ENCODE data around the gene CNP. TPM values are rescaled to one million over a fixed set of nuclear protein-coding genes. Genes with fewer than 3 reads are reported as not detected.

Gene CNP
- total RNA-seq, 4 donors from 2014 or later, result 32.6 to 133 (median 54.2) TPM

DNA sequence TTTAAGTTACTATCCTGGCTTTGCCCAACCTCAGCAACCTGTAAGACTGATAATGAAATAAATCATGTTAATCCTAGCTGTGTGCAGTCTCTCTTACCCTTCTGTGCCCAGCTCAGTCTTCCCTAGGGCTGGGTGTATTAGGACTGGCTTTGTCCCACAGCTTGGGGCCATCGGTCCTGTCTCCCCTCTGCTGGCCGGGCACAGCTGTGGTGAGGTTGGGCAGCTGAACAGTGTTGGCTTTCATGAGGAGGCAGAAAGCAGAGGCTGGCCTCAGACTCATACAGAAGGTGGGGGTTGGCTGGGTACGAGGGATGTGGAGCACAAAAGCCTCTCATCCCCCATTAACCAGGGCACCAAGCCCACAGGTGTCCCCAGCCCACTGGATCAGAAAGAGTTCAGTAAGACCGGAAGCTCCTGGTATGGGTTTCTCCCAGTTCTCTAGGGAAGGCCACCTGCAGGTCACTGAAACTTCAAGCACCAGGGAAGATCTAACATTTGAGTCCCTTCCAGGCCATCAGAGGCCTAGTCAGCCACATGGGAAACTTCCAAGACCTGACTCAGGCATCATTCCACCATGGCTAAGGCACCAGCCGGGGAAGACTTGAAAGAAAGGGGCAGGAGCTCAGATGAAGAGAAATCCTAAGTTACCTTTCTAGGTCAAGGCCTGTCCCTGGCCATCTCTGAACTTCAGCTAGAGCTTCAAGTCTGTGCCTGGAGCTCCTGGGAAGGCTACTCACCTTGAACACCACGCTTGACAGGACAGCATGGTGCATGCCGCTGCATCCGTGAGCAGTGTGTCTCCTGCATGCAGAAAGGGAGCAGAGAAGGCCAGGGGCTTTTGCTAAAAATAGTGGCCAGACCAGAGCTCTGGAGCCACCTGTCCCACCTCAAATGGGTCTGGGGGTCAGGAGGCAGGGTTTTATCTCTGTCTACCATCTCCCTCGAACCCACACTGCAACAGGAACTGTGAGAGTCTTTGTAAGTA lies 8.8 kb downstream of the CNP start:
- TF ChIP-seq EP300 (IDR thresholded peaks at IDR 0.05; ENCODE audit: low read depth) (no peak), POLR2AphosphoS5 (IDR thresholded peaks at IDR 0.05) (no peak)
- TF ChIP-seq, protein P1, sequence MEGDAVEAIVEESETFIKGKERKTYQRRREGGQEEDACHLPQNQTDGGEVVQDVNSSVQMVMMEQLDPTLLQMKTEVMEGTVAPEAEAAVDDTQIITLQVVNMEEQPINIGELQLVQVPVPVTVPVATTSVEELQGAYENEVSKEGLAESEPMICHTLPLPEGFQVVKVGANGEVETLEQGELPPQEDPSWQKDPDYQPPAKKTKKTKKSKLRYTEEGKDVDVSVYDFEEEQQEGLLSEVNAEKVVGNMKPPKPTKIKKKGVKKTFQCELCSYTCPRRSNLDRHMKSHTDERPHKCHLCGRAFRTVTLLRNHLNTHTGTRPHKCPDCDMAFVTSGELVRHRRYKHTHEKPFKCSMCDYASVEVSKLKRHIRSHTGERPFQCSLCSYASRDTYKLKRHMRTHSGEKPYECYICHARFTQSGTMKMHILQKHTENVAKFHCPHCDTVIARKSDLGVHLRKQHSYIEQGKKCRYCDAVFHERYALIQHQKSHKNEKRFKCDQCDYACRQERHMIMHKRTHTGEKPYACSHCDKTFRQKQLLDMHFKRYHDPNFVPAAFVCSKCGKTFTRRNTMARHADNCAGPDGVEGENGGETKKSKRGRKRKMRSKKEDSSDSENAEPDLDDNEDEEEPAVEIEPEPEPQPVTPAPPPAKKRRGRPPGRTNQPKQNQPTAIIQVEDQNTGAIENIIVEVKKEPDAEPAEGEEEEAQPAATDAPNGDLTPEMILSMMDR (IDR thresholded peaks at IDR 0.05), result no peak
- peaks cover 0 to 51% (median 25%) of the 10 kb centered on the region in 4 donors for H3K36me3 ChIP-seq
- peak overlapping the region in 2 of 4 donors; percentile 42 to 56 for H3K27ac ChIP-seq
- no peaks in the 10 kb centered on the region for H3K9me3 ChIP-seq
- H3K4me1 ChIP-seq, result peaks cover 0 to 28% (median 4%) of the 10 kb centered on the region in 4 donors
- 95% methylated on average over 8 of the region's 9 CpGs; no CpG with 5 or more reads in 1 of the 2 donors for WGBS, 2 donors (ENCODE audit: low coverage in 1 of 2)
- intact Hi-C loops (cut with DNase I; ENCODE audit: low total_unique reads) (no loop called here), in situ Hi-C loops (cut with MboI; ENCODE audit: low pct_ligation_motif_present in 1 of 4, low pct_unique_long_range_greater_than_20kb in 1 of 4, low sequenced_read_pairs in 3 of 4) (no loop called here)
- no peaks in the 10 kb centered on the region for H3K27me3 ChIP-seq
- DNase-seq, result no peak
- H3K4me3 ChIP-seq, result no peak overlapping the region

DNA sequence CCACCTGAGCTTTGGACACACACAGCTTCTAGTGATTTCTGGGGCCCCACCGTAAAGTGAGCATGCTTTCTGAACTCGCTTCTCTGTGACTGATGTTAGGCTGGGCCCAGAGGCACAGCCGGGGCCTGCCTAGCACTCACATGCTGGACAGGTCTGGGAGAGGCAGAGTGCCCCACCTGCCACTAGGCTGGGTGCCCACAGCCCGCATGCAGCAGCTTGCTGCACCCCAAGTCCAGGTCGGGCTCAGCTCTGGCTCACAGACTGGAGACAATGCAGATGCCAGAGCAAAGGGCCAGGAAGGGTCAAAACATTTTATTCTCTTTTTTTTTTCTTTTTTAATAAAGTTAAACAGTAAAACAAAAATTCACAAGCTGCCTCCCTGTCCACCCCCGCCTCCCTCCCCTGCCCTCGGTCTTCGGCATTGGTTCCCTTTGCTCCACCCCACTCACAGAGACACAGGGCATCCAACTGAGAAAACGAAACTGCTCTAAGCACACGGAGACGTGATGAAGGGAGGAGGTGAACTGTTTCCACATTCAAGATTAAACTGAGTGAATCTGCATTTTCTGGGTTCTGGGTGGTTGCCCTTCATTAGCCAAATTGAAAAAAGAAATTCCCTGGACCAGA lies 9.7 kb downstream of the CNP start:
- H3K27me3 ChIP-seq, result no peaks in the 10 kb centered on the region
- no peaks in the 10 kb centered on the region for H3K9me3 ChIP-seq
- peak overlapping the region in 3 of 4 donors; percentile 32 to 56 (median 42) for H3K27ac ChIP-seq
- no peak for TF ChIP-seq POLR2AphosphoS5 (IDR thresholded peaks at IDR 0.05)
- TF ChIP-seq EP300 (IDR thresholded peaks at IDR 0.05; ENCODE audit: low read depth), result no peak
- no peak for TF ChIP-seq POLR2A (IDR thresholded peaks at IDR 0.05)
- TF ChIP-seq, protein P1 (IDR thresholded peaks at IDR 0.05), result no peak
- in situ Hi-C loops (cut with MboI; ENCODE audit: low pct_ligation_motif_present in 1 of 4, low pct_unique_long_range_greater_than_20kb in 1 of 4, low sequenced_read_pairs in 3 of 4) (no loop called here), intact Hi-C loops (cut with DNase I; ENCODE audit: low total_unique reads) (no loop called here)
- no peak for DNase-seq
- peaks cover 0 to 59% (median 29%) of the 10 kb centered on the region in 4 donors for H3K36me3 ChIP-seq
- peaks cover 0 to 25% (median 4%) of the 10 kb centered on the region in 4 donors for H3K4me1 ChIP-seq
- no peak overlapping the region for H3K4me3 ChIP-seq
- WGBS, 2 donors (ENCODE audit: low coverage in 1 of 2), result 58 to 71% methylated on average over 5 to 11 of the region's 11 CpGs

DNA sequence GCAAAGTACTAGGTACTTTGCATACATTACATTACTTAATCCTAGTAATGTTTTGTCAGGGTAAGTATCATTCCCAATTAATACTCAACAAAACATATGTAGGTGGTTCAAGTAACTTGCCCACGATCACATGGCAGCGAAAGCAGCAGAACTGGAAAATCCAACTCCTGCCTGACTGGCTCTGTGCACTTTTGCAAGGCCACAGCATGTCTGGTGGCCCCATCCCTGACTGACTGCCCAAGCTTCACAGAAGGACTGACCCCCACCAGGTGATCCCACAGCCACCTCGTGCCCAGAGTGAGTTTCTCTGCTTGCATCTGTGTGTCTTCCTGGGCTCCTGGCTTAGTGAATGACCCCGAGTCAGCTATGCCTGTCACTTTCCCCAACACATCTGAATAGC lies 11.4 kb downstream of the CNP start:
- H3K36me3 ChIP-seq, result peaks cover 0 to 67% (median 32%) of the 10 kb centered on the region in 4 donors

More for the DNA sequence above, 11.4 kb downstream of the CNP start:
- peak overlapping the region in 1 of 4 donors; percentile 11 for H3K27ac ChIP-seq
- 75% methylated on average over 4 of the region's 4 CpGs; no CpG with 5 or more reads in 1 of the 2 donors for WGBS, 2 donors (ENCODE audit: low coverage in 1 of 2)
- H3K4me1 ChIP-seq, result peaks cover 0 to 17% (median 4%) of the 10 kb centered on the region in 4 donors
- no peak for DNase-seq
- no peak overlapping the region for H3K4me3 ChIP-seq
- in situ Hi-C loops (cut with MboI; ENCODE audit: low pct_ligation_motif_present in 1 of 4, low pct_unique_long_range_greater_than_20kb in 1 of 4, low sequenced_read_pairs in 3 of 4) (no loop called here), intact Hi-C loops (cut with DNase I; ENCODE audit: low total_unique reads) (no loop called here)
- H3K27me3 ChIP-seq, result no peaks in the 10 kb centered on the region
- no peaks in the 10 kb centered on the region for H3K9me3 ChIP-seq
- no peak for TF ChIP-seq POLR2AphosphoS5 (IDR thresholded peaks at IDR 0.05)
- TF ChIP-seq POLR2A (IDR thresholded peaks at IDR 0.05), result no peak
- TF ChIP-seq, protein P1 (IDR thresholded peaks at IDR 0.05), result no peak
- no peak for TF ChIP-seq EP300 (IDR thresholded peaks at IDR 0.05; ENCODE audit: low read depth)
